D341Med (cell line): ENCODE results near the gene SLIT1.

Experiments
- DNase-seq: peaks from one replicate; pipeline ENCODE4 v3.0.0; 2012; ENCODE audit warnings: low spot score

SLIT1 gene

GRCh38 chr10:96968682-96969423 lies 216.9 kb downstream of the SLIT1 start:
- no peak for DNase-seq

GRCh38 chr10:96967847-96968246 lies 217.9 kb downstream of the SLIT1 start:
- no peak for DNase-seq

DNA sequence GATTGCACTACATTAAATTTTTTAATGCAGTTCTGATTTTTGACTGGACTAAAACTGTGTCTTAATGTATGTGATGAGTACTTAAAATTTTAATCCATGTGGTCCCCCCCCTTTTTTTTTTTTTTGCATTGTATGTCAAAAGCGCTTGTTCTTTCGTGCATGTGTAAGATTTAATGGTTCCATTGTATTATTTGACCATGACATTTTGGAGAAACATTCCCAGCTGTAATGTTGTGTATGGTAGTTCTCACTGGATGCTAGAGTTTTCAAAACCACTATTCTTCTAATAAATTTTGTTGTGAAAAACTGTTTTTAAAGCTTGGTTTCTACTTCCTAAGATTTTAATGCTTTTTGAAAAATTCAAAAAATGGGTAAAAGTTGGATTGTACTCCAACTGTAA lies 221.6 kb downstream of the SLIT1 start:
- DNase-seq = no peak

DNA sequence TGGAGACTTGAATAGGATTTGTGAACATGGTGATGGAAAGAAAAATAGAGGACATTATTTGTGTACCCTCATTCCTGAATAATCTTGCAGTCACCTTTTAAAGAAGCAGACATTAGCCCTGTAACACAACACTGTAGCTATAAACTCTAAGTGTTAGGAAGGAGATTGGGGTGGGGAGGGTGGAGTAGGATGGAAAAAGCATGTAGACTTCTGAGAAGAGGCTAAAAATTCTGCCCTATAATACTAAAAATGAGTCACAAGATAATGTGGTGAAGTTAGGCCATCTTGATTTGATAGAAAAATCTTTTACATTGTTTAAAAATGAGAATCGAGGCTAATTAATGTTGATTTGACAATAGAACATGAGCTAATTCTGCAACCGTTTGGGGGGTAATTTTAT lies 224.9 kb downstream of the SLIT1 start:
- DNase-seq = no peak

GRCh38 chr10:96959733-96960132 lies 226.0 kb downstream of the SLIT1 start:
- DNase-seq = no peak

GRCh38 chr10:96958071-96958470 lies 227.7 kb downstream of the SLIT1 start:
- no peak for DNase-seq

DNA sequence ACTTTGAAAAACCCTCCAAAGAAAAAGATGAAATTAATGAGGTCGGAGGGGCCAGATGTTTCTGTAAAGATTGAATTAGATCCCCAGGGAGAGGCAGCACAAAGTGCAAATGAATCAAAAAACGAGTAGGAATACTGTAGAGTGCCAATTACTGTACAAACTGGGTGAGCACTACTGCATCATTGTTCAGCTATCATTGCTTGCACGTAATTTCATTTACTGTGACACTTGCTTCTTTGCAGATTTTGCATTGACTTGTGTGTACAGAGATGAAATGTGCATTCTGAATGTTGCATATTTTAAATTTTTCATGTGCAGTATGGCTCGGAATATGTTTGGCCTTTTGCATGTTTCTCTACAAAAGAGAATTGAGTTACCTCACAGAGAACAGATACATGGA lies 230.0 kb downstream of the SLIT1 start:
- DNase-seq = no peak

DNA sequence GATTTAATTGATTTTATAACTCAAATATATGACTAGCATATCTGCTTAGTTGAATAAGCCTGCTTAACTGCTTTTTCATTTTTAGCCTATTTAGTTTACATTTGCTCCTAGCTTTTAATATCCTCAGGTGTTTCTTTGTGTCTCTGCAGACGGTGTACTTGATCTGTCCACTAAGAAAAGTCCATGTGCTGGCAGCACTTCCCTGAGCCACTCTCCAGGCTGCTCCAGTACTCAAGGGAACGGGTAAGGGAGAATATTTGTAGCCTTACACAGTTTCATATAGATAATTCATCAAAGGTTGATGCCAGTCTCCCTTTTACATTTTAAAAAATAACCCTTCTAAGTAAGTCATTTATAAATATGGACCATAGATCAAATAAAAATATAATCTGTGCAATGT lies 233.8 kb downstream of the SLIT1 start:
- DNase-seq = no peak

GRCh38 chr10:96949039-96949683 lies 236.6 kb downstream of the SLIT1 start:
- DNase-seq = no peak
